Sciatic nerve (tissue), 2 donors: ENCODE measurements around the gene AZGP1. TPM values are rescaled to one million over a fixed set of nuclear protein-coding genes. Genes with fewer than 3 reads are reported as not detected.
"Not testable (repeated sequence)": the region's sequence is repeated elsewhere in the genome, so short reads cannot be mapped to it uniquely, and the experiment has no call there.

Experiments
- ATAC-seq: fragments of 200-7000 bp; cut with Tn5 transposase; one replicate; pipeline ENCODE4 v1.9.1; 2020; ENCODE audit warnings: mild to moderate bottlenecking, moderate library complexity
- DNase-seq: peaks from one replicate; pipeline ENCODE4 v3.0.0-alpha.2; 2020; ENCODE audit warnings: low spot score
- intact Hi-C: fragments of 100-400 bp; cut with DNase I; formaldehyde crosslinking; loops from one replicate; pipeline ENCODE4 v1.14.2; 2022
- total RNA-seq: library from RNA; stranded (reverse); fragmentation: NEBNext Ultra II Directional; extraction: Animal tissue kit (Norgen Biotek cat#: 25700); gene quantifications from one replicate; pipeline ENCODE4 v1.2.1, GENCODE V29; 2021
- donor health status: DM: no; HTN: no; CAD: no.
- donor health status: DM: no; HTN: no; CAD: no.

The AZGP1 gene
- total RNA-seq: 120 TPM

DNA sequence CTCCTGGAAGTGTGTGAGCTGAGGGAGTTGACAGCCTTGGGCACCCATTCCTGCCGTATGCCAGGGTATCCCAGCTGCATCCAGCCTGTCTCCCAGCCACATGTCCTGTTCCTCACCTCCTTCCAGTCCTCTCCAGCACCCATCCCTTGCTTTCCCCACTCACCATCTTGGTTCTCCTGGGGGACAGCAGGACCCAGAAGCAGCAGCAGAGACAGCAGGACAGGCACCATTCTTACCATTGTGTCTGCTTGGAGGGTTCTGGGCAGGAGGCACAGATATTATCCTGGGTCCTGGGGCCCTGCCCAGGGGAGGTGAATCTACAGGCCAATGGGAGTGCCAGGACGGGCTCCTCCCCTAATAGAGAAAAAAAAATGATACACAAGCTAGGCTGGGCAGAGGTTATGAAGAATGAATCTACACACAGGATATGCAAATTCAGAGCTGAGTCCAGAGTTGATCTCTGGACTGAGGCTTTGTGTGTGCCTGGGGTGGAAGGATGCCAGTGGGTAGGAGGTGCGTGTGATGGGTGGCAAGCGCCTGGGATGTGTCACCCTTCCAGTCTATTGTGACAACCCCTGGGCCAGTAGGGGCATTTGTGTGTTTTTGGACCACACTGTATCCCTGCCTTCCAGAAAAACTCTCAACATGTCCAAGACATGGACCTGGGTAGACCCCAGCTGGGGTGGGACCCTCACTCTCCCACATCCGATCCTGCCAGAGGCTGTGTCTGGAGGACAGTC lies at the start of gene AZGP1:
Gene AZGP1 (minus strand): TSS at position 250 of the 740 bp plus-strand sequence. CDS start 11 bp downstream, at position 239.
- no peak for DNase-seq
- peak; percentile 85 for ATAC-seq
- intact Hi-C loops: no loop called here

DNA sequence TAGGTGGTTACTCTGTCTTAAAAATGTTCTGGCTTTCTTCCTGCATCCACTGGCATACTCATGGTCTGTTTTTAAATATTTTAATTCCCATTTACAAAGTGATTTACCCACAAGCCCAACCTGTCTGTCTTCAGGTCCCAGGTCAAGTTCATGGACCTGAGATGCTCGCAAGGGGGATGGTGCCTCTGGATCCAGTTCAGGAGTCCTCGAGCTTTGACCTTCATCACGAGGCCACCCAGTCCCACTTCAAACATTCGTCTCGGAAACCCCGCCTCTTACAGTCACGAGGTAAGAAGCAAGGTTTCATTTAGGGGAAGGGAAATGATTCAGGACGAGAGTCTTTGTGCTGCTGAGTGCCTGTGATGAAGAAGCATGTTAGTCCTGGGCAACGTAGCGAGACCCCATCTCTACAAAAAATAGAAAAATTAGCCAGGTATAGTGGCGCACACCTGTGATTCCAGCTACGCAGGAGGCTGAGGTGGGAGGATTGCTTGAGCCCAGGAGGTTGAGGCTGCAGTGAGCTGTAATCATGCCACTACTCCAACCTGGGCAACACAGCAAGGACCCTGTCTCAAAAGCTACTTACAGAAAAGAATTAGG lies 48.3 kb upstream of the AZGP1 start:
- no peak for DNase-seq
- no peak for ATAC-seq
- intact Hi-C loops: no loop called here

DNA sequence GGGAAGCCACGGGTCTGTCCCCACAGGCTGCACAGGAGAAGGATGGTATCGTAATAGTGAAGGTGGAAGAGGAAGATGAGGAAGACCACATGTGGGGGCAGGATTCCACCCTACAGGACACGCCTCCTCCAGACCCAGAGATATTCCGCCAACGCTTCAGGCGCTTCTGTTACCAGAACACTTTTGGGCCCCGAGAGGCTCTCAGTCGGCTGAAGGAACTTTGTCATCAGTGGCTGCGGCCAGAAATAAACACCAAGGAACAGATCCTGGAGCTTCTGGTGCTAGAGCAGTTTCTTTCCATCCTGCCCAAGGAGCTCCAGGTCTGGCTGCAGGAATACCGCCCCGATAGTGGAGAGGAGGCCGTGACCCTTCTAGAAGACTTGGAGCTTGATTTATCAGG lies 47.7 kb upstream of the AZGP1 start:
- intact Hi-C loops: no loop called here
- ATAC-seq (no peak), DNase-seq (no peak)

DNA sequence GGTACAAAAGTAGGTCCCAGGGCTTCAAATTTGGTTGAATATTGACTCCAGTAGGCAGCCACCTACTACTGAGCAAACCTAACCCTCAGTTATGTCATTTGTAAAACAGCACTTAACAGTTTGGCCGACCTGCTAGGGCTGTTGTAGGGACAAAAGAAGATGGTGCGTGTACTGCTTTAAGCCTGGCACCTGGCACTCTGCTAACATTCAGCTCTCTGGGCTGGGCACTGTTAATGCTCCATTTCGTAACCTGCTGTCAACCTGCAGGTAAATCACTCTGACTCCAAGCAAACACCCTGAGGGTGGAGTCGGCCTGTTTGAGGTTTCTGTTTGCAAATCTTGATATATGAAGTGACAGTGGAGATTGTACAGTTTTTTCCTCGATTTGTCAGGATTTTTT lies 46.8 kb upstream of the AZGP1 start:
- DNase-seq (no peak), ATAC-seq (no peak)
- intact Hi-C loops: no loop called here

DNA sequence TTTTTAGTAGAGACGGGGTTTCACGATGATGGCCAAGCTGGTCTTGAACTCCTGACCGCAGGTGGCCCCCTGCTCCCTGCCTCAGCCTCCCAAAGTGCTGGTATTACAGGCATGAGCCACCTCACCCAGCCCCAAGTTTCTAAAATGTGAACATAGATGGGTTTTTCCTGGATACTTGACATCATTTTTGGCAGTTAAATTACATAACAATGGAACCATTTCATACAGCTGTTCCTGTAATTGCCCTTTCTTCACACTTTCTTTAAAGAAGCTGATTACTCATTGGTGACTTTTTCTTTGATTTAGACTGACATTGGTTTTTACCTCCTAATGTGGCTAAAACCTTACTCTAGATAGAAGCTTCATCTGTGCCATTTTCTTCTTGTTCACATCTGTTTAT lies 45.5 kb upstream of the AZGP1 start:
- DNase-seq (no peak), ATAC-seq (no peak)
- intact Hi-C loops: no loop called here

DNA sequence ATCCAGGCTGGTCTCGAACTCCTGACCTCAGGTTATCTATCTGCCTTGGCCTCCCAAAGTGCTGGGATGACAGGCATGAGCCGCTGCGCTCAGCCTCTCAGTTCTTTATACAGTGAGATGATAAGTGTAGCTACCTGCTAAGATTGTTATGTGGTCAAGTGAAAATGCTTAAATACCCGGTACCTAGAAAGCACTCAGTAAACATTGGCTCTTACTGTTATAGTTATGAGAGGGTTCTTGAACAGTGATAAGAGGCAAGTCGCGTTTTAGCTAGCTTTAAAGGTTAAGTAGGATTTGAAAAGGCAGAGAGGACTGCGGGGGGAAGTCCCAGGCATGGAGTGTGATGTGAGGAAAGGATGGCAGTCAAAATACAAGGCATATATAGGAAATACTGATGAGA lies 44.1 kb upstream of the AZGP1 start:
- intact Hi-C loops: no loop called here
- ATAC-seq (no peak), DNase-seq (no peak)

DNA sequence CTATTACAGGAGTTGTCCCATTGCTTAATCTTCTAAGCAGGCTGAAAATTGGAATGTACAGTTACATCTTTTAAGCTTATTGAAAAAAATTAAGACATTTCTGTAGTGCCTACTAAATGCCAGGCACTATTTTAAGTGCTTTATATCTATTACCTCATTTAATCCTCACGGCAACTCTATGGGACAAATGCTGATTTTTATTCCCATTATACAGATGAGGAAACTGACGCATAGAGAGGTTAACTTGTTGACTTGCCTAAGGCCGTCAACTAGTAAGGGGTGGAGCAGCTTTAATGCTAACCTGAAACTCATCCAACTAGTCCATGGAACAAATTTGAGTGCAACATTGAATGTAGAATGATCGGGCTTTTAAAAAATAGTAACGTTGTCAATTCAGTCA lies 42.0 kb upstream of the AZGP1 start:
- intact Hi-C loops: no loop called here
- DNase-seq (no peak), ATAC-seq (no peak)

DNA sequence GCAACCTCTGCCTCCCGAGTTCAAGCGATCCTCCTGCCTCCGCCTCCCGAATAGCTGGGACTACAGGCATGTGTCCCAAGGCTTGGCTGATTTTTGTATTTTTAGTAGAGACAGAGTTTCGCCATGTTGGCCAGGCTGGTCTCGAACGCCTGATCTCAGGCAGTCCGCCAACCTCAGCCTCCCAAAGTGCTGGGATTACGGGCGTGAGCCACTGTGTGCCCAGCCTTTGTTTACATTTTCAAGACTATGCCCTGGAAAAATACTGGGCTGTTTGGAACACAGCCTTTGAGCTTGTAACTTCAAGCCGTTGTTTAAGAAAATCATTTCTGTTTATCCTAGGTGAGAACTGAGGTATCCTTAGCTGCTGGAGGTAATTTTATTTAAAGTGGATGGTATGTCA lies 41.5 kb upstream of the AZGP1 start:
- ATAC-seq (no peak), DNase-seq (no peak)
- intact Hi-C loops: no loop called here

DNA sequence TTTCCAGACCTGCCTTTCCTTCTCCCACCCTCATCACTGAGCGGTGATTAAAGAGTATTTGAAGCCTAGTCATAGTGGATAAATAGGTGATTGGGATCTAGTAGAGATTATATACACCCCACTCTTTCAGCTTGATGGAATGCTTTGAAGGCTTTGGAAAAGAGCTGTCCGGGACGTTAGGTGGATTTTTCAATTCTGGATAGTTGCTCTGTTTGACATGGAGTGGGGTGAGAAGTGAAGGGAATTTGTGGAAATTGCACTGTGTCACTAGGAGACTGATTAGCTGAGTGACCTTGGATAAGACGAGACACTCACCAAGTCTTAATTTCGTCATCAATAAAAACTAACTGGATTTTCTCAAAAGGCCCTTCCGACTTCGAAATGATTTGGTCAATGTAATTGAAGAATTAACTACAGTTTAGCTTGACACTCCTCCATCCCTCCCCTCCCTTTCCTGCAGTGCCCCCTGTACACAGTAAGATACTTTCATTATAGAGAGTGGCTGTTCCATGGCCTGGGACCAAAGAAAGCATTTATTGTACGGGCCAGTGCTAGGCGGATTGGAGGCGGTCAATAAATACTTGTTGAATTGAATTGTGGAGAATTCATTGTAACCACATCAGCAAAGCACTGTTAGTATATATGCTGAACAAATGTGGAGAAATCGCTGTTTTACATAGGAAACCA lies 40.5 kb upstream of the AZGP1 start:
- intact Hi-C loops: no loop called here
- ATAC-seq: peak; percentile 61
- no peak for DNase-seq

DNA sequence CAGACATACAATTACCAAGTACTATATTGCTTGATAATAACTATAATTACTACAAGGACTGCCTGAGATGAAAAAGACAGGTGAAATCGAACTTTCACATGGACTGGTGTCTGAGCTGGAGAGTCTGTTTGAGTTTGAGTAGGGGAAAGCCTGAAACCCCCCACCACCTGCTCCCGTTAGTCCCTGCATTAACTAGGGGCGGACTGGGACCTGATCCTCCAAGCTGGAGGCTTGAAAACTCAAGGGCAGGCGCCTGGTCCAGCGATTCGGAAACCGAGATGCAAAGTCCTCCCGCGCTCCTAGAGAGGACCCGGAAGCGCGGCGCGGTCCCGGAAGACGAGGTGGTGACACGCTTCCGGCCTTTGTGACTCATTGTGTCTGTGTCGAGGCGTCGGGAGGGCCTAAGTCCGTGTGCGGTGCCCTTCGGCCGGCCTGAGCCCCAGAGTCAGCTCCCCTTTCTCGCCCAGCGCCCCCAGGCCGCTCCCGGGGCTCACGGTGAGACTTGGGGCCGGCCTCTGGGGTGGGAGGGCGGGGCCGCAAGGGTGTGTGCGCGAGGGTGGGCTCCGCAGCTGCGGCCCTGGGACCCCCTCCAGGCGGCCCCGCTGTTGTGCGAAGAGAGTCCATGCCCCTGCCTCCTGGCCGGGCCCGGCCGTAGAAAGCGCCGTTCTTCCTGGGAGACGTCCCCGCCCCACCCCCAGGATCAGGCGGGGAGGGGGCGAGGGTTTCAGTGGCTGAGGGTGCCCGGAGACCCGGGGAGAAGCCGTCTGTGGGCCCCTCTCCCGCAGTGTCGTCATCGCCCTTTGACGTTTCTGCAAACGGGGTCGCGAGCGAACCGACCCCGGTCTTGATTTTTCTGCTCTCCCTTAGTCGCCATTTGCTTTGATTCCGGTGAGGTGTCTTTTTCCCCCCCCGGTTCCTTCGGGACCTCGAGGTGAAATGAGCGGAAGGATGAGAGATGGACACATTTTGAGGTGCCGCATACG lies 39.7 kb upstream of the AZGP1 start, which contains the start of gene ZKSCAN1:
Gene ZKSCAN1 (plus strand): TSS at position 365 of the 983 bp plus-strand sequence. CDS start 7,911 bp downstream, outside the sequence.
- peak; percentile 98 for ATAC-seq
- DNase-seq: peak; percentile 90
- intact Hi-C loops: no loop called here

DNA sequence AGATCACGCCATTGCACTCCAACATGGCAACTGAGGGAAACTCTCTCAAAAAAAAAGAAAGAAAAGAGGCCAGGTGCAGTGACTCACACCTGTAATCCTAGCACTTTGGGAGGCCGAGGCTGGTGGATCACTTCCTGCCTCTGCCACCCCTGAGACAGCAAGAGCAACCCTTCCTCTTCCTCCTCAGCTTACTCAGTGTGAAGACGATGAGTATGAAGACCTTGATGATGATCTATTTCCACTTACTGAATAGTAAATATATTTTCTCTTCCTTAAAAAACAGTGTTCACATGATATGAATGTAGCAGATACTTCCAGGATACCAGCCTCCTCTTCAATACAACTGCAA lies 37.5 kb upstream of the AZGP1 start:
- intact Hi-C loops: no loop called here
- DNase-seq (no peak), ATAC-seq (no peak)

DNA sequence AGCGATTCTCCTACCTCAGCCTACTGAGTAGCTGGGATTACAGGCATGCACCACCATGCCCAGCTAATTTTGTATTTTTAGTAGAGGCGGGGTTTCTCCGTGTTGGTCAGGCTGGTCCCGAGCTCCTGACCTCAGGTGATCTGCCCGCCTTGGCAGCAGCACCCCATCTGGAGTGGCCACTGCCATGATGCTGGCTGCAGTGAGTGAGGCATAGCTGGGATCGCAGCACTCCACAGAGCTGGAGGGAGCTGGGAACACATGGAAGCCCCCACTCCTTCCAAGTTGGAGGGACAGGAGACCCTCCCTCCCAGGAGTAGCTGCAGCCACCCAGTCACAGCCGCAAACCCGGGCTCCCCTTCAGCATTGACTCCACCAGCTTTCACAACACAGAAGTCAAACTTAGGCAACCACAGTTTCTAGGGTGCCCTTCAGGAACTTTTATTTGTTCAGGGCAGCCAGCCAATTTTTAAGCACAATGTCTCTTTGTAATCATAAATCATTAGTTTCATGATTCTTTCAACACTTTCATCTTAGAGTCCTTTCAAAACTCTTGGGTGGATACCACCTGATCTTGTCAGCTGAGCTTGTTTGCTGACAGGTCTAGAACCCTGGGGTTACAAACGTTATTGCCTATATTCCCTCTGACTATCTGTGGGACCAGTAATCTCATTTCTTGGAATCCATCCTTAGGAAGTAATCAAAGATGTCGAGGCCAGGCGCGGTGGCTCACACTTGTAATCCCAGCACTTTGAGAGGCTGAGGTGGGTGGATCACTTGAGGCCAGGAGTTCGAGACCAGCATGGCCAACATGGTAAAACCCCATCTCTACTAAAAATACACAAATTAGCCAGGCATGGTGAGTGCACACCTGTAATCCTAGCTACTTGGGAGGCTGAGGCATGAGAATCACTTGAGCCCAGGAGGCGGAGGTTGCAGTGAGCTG lies 36.8 kb upstream of the AZGP1 start:
- intact Hi-C loops, ATAC-seq, DNase-seq: not testable (repeated sequence)

DNA sequence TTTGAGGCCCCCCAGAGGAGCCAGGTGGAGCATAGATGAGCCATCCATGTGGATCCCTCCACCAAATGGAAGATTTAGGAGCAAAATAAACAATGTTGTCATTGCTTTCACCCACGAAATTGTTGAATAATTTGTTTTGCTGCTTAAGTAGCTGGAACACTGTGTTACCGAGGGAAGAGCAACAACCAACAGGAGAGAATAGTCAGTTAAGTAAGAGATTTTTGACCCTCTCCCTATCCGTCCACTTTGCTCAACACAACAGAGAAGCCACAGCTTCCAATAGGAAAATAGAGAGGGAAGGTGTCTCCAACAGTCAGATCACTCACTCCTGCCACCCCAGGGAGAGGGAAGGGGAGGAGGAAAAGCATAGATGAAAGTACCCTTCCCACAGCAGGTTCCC lies 35.7 kb upstream of the AZGP1 start:
- no peak for DNase-seq
- ATAC-seq: no peak
- intact Hi-C loops: no loop called here

DNA sequence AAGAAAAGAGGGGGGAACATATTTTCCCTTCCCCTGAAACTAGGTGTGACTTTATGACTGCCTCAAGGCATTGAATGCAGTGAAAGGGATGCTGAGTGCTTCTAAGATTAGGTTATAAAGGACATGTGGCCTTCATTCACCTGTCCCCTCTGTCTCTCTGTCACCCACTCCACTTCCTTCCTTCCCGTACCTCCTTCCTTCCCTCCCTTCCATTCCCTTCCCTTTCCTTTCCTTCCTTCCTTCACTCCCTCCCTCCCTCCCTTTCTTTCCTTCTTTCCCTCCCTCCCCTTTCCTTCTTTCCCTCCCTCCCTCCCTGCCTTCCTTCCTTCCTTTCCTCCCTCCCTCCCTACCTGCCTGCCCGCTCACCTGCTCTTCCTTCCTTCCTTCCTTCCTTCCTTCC lies 35.1 kb upstream of the AZGP1 start:
- intact Hi-C loops: no loop called here
- DNase-seq (no peak), ATAC-seq (no peak)

DNA sequence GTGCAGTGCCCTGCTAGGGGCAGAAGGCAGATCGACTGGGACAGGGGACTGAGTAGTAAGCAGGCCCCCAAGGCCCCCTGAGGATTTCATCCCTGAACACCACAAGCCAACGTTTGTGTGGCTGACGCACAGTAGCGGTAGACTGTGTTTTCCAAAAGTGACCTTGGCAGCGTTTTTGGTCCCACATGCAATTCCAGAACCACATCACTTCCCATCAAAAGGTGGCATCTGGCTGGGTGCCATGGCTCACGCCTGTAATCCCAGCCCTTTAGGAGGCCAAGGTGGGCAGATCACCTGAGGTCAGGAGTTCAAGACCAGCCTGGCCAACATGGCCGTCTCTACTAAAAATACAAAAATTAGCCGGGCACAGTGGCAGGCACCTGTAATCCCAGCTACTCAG lies 34.1 kb upstream of the AZGP1 start:
- DNase-seq, ATAC-seq, intact Hi-C loops: not testable (repeated sequence)

DNA sequence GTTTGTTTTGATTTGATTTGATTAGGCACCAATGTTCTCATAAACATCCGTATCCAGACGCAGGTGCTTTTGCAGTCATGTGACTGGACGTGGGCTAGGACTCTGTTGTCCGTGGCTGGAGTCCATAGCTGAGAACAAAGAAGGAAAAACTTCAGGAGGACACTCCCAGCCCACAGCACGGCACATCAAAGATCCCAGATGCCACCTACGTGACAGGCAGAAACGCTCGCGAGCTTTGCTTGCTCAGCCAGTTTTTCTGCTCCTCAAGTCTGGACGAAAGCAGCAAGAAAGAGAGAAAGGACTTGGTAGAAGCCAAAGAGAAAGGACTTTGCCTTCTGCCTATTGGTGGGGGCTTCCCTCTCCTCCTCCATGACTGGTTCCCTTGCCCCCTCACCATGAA lies 32.7 kb upstream of the AZGP1 start:
- no peak for DNase-seq
- intact Hi-C loops: no loop called here
- ATAC-seq: no peak

DNA sequence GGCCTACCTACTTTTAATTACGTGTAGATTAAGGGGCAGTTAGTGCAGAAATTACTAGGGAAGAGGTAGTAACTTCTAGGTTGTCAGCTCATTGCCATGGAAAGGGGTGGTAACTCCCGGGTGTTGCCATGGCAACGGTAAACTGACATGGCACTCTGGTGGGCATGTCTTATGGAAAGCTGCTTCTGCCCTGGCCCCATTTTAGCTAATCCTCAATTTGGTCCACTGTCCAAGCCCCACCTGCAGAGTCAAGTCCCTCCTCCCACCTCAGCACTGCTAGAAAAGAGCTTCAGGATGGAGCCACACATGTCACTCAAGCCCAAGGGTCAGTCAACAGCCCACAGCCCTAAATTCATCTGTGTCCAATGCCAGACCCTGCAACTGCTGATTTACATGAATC lies 32.1 kb upstream of the AZGP1 start:
- ATAC-seq: no peak
- intact Hi-C loops: no loop called here
- DNase-seq: no peak
